Activated naive CD4-positive, alpha-beta T cell treated with anti-CD3 and anti-CD28 coated beads for 36 hours (primary cell): ENCODE results near the gene UEVLD. TPM values are rescaled to one million over a fixed set of nuclear protein-coding genes. Genes with fewer than 3 reads are reported as not detected.
A peak's percentile ranks its signal among the peaks of the same experiment; 100 is the strongest.

Source experiments
- CTCF ChIA-PET: fragments of 350-600 bp; sonication (Branson Sonifier 250); formaldehyde crosslinking; loops from one replicate; lab custom pipeline; 2021; ENCODE audit warnings: antibody characterized with exemption; lab: Charles Lee
- DNase-seq: peaks from one replicate; pipeline ENCODE4 v3.0.0-alpha.2; 2020
- H3K27ac Mint-ChIP-seq: one replicate; pipeline ENCODE4 v1.8.0; 2021; ENCODE audit warnings: mild to moderate bottlenecking, mixed read lengths
- H3K27me3 Mint-ChIP-seq: one replicate; pipeline ENCODE4 v1.8.0; 2021; ENCODE audit warnings: low read depth, mixed read lengths
- H3K36me3 Mint-ChIP-seq: one replicate; pipeline ENCODE4 v1.8.0; 2021; ENCODE audit warnings: low read depth, mixed read lengths
- H3K4me1 Mint-ChIP-seq: one replicate; pipeline ENCODE4 v1.8.0; 2021; ENCODE audit warnings: low read depth, mixed read lengths
- H3K4me3 Mint-ChIP-seq: one replicate; pipeline ENCODE4 v1.8.0; 2021; ENCODE audit warnings: mild to moderate bottlenecking, moderate library complexity, mixed read lengths
- H3K9me3 Mint-ChIP-seq: one replicate; pipeline ENCODE4 v1.8.0; 2021; ENCODE audit warnings: mixed read lengths
- intact Hi-C: fragments of 100-400 bp; cut with micrococcal nuclease; formaldehyde crosslinking; loops from one replicate; pipeline ENCODE4 v1.15.1; 2023
- total RNA-seq, 2 experiments: library from RNA; stranded (reverse); gene quantifications; one replicate each; pipeline ENCODE4 v1.2.3, GENCODE V29; 2021

The UEVLD gene
- total RNA-seq, 2 experiments from 2014 or later: 8.9 to 9.2 TPM

GRCh38 chr11:18492888-18493287 lies 95.6 kb downstream of the UEVLD start:
- Mint-ChIP-seq H3K4me3 (no peak overlapping the region), H3K36me3 (peaks cover 27% of the 10 kb centered on the region), H3K4me1 (no peaks in the 10 kb centered on the region), H3K27me3 (no peaks in the 10 kb centered on the region), H3K9me3 (no peaks in the 10 kb centered on the region), H3K27ac (no peak overlapping the region)
- CTCF ChIA-PET: interaction anchor here (0.7 to 2.2 kb wide), 2 partner anchors 207 to 239 kb away, joined by 3 to 5 read pairs; no protein-coding TSS in a partner anchor
- intact Hi-C loops: no loop called here
- no peak for DNase-seq

- intact Hi-C loops: no loop called here
- no peak overlapping the region for H3K4me3 Mint-ChIP-seq
- no peak overlapping the region for H3K27ac Mint-ChIP-seq
- DNase-seq: no peak
- no peaks in the 10 kb centered on the region for H3K9me3 Mint-ChIP-seq
- CTCF ChIA-PET: no interaction called here
- H3K27me3 Mint-ChIP-seq: no peaks in the 10 kb centered on the region
- H3K4me1 Mint-ChIP-seq: no peaks in the 10 kb centered on the region
- peaks cover 30% of the 10 kb centered on the region for H3K36me3 Mint-ChIP-seq
These were observed 96.6 kb downstream of the UEVLD start for GRCh38 chr11:18491924-18492323.

GRCh38 chr11:18490736-18491485 lies 97.6 kb downstream of the UEVLD start:
- intact Hi-C loops: no loop called here
- Mint-ChIP-seq H3K27me3 (no peaks in the 10 kb centered on the region), H3K4me1 (peaks cover 5% of the 10 kb centered on the region), H3K27ac (no peak overlapping the region), H3K36me3 (peaks cover 30% of the 10 kb centered on the region), H3K4me3 (no peak overlapping the region), H3K9me3 (no peaks in the 10 kb centered on the region)
- CTCF ChIA-PET: interaction anchor here (0.5 kb wide), 1 partner anchor 74 kb away, joined by 3 read pairs; no protein-coding TSS in a partner anchor
- DNase-seq: no peak

- intact Hi-C loops: no loop called here
- Mint-ChIP-seq H3K27ac (no peak overlapping the region), H3K27me3 (no peaks in the 10 kb centered on the region)
These were observed 98.2 kb downstream of the UEVLD start for GRCh38 chr11:18490319-18490718.

GRCh38 chr11:18485913-18486528 lies 102.5 kb downstream of the UEVLD start:
- Mint-ChIP-seq H3K36me3 (peaks cover 41% of the 10 kb centered on the region), H3K27me3 (no peaks in the 10 kb centered on the region), H3K27ac (no peak overlapping the region), H3K9me3 (no peaks in the 10 kb centered on the region), H3K4me3 (no peak overlapping the region), H3K4me1 (peaks cover 7% of the 10 kb centered on the region)
- CTCF ChIA-PET: no interaction called here
- intact Hi-C loops: no loop called here
- DNase-seq: peak; percentile 31

More at GRCh38 chr11:18490319-18490718, 98.2 kb downstream of the UEVLD start:
- peaks cover 7% of the 10 kb centered on the region for H3K4me1 Mint-ChIP-seq
- DNase-seq: no peak
- peaks cover 26% of the 10 kb centered on the region for H3K36me3 Mint-ChIP-seq
- H3K9me3 Mint-ChIP-seq: no peaks in the 10 kb centered on the region
- H3K4me3 Mint-ChIP-seq: no peak overlapping the region
- CTCF ChIA-PET: interaction anchor here (0.5 kb wide), 1 partner anchor 74 kb away, joined by 3 read pairs; no protein-coding TSS in a partner anchor

Other genes with a start within 250 kb of the UEVLD start
- gene LDHA, start 194.2 kb downstream of the UEVLD start, total RNA-seq: 1,000 to 10,000 TPM; 1,317 to 1,360 TPM
- not detected for gene LDHC, start 176.4 kb downstream of the UEVLD start, total RNA-seq
- gene LDHAL6A, start 132.9 kb downstream of the UEVLD start, total RNA-seq: under 1 TPM; 0.12 to 0.19 TPM
- 10 to 100 TPM; 33.2 to 40.5 TPM for gene TSG101, start 61.8 kb downstream of the UEVLD start, total RNA-seq
- 1 to 10 TPM in 1 of 2 experiments, under 1 TPM in 1; 0.67 to 1.0 TPM for gene MISFA, start 11.1 kb upstream of the UEVLD start, total RNA-seq
- gene SPTY2D1, start 45.6 kb upstream of the UEVLD start, total RNA-seq: 10 to 100 TPM; 13.9 to 15.0 TPM
- under 1 TPM; 0.05 to 0.15 TPM for gene TMEM86A, start 110.0 kb upstream of the UEVLD start, total RNA-seq
- gene IGSF22, start 137.5 kb upstream of the UEVLD start, total RNA-seq: 1 to 10 TPM; 1.2 to 1.3 TPM
- not detected for gene PTPN5, start 203.1 kb upstream of the UEVLD start, total RNA-seq